ENCODE data around the gene RANBP1.

RANBP1 gene

DNA sequence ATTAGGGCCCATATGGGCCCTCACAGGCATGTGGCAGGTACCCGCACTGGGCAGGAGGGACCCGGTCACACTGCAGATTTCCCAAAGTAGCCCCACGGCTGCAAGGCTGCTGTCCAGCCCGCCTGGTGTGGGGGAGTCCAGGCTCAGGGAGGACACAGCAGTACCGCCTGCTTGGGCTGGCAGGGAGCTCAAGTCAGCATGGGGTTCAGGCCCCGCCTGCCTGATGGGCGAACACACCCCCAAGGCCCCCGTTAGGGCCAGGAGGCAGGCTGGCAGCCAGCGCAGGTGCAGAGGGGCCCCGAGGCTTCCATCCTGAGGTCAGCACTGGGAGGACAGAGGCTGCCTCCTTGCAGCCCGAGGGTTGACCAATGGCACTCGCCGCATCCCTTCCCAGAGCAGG lies 21.2 kb downstream of the RANBP1 start:
- TF ChIP-seq EZH2phosphoT487 (IDR thresholded peaks at IDR 0.05; ENCODE audit: borderline replicate concordance) (no peak), CTCF (conservative IDR thresholded peaks at IDR 0.05; ENCODE audit: low read length) (no peak)

DNA sequence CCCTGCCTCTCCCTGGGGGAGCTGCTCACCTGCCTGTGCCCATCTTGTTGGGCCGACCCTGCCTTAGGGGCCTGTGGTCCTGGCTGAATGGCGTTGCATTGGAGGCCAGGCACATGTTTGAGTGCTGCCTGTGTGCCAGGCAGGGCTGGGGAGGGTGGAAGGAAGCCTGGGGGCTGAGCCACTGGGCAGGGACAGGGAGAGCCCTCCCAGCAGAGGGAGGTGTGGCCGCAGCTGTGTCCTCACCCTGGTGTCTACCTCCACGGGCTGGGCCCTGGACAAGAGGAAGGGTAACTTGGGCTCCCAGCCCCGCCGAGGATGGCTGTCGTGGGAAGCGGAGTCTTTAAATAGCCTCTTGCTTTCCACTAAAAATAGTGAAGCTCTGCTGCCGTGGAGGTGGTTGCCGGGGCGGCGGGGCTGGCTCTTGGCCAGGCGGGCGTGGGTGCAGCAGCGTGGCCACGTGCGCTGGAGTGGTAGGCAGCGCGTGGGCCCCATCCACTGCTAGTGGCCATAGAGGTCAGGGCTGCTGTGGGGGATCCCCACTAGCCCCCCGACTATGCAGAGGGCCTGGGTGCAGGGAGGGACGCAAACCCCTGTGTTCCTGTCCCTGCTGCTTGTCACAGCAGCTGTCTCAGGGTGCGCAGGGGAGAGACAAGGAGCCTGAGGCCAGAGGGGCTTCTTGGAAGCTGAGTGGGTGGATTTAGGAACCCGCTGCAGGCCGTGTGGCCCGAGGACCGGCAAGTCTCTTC lies 21.9 kb downstream of the RANBP1 start:
- Histone ChIP-seq H3K4me1 (ENCODE audit: insufficient read depth, low read length, poor library complexity, severe bottlenecking) (peaks cover 16% of the 10 kb centered on the region), H3F3A (ENCODE audit: low read depth) (no peaks in the 10 kb centered on the region), H3K4me2 (ENCODE audit: low read depth, low read length, poor library complexity, severe bottlenecking) (no peak overlapping the region), H2AFZ (ENCODE audit: low read length) (no peak overlapping the region), H3K79me2 (ENCODE audit: insufficient read depth, low read length) (peaks cover 36% of the 10 kb centered on the region; the same call in 1 of the 2 replicates), H3K4me3 (ENCODE audit: low read length, poor library complexity, severe bottlenecking) (no peak overlapping the region), H3K9me3 (ENCODE audit: insufficient read depth, low read depth, low read length) (no peaks in the 10 kb centered on the region), H3K27me3 (ENCODE audit: insufficient read depth, low read length, poor library complexity, severe bottlenecking) (no peaks in the 10 kb centered on the region), H3K9me2 (replicated peaks; ENCODE audit: low read depth, low read length) (no peaks in the 10 kb centered on the region), H3K36me3 (ENCODE audit: insufficient read depth, low read length) (no peaks in the 10 kb centered on the region; the same call in 1 of the 2 replicates), H4K20me1 (ENCODE audit: insufficient read depth, low read length, poor library complexity, severe bottlenecking) (peaks cover 8% of the 10 kb centered on the region), H3K9ac (ENCODE audit: low read depth, low read length, poor library complexity, severe bottlenecking) (no peak overlapping the region)
- TF ChIP-seq EZH2phosphoT487 (IDR thresholded peaks at IDR 0.05; ENCODE audit: borderline replicate concordance) = no peak
- TF ChIP-seq CTCF (conservative IDR thresholded peaks at IDR 0.05; ENCODE audit: low read length) = no peak

More for the DNA sequence above, 21.2 kb downstream of the RANBP1 start:
- peaks cover 23% of the 10 kb centered on the region for H3K4me1 ChIP-seq (ENCODE audit: insufficient read depth, low read length, poor library complexity, severe bottlenecking)
- H3K4me2 ChIP-seq (ENCODE audit: low read depth, low read length, poor library complexity, severe bottlenecking) = no peak overlapping the region
- H3K36me3 ChIP-seq (ENCODE audit: insufficient read depth, low read length) = no peaks in the 10 kb centered on the region; the same call in 1 of the 2 replicates
- H3K4me3 ChIP-seq (ENCODE audit: low read length, poor library complexity, severe bottlenecking) = no peak overlapping the region
- H3K9me2 ChIP-seq (replicated peaks; ENCODE audit: low read depth, low read length) = no peaks in the 10 kb centered on the region
- no peaks in the 10 kb centered on the region for H3K27me3 ChIP-seq (ENCODE audit: insufficient read depth, low read length, poor library complexity, severe bottlenecking)
- no peaks in the 10 kb centered on the region for H3F3A ChIP-seq (ENCODE audit: low read depth)
- H3K9me3 ChIP-seq (ENCODE audit: insufficient read depth, low read depth, low read length) = no peaks in the 10 kb centered on the region
- H3K9ac ChIP-seq (ENCODE audit: low read depth, low read length, poor library complexity, severe bottlenecking) = no peak overlapping the region
- H3K79me2 ChIP-seq (ENCODE audit: insufficient read depth, low read length) = peaks cover 44% of the 10 kb centered on the region; the same call in 1 of the 2 replicates
- no peak overlapping the region for H2AFZ ChIP-seq (ENCODE audit: low read length)
- peaks cover 16% of the 10 kb centered on the region for H4K20me1 ChIP-seq (ENCODE audit: insufficient read depth, low read length, poor library complexity, severe bottlenecking)

GRCh38 chr22:20138417-20138738 lies 22.5 kb downstream of the RANBP1 start:
- Histone ChIP-seq H4K20me1 (ENCODE audit: insufficient read depth, low read length, poor library complexity, severe bottlenecking) (peaks cover 5% of the 10 kb centered on the region), H3K4me1 (ENCODE audit: insufficient read depth, low read length, poor library complexity, severe bottlenecking) (peaks cover 11% of the 10 kb centered on the region), H3K36me3 (ENCODE audit: insufficient read depth, low read length) (no peaks in the 10 kb centered on the region; the same call in 1 of the 2 replicates), H3K4me2 (ENCODE audit: low read depth, low read length, poor library complexity, severe bottlenecking) (no peak overlapping the region), H3K9me2 (replicated peaks; ENCODE audit: low read depth, low read length) (no peaks in the 10 kb centered on the region), H2AFZ (ENCODE audit: low read length) (no peak overlapping the region), H3K9ac (ENCODE audit: low read depth, low read length, poor library complexity, severe bottlenecking) (no peak overlapping the region), H3F3A (ENCODE audit: low read depth) (no peaks in the 10 kb centered on the region), H3K79me2 (ENCODE audit: insufficient read depth, low read length) (peaks cover 33% of the 10 kb centered on the region; the same call in 1 of the 2 replicates), H3K4me3 (ENCODE audit: low read length, poor library complexity, severe bottlenecking) (no peak overlapping the region), H3K9me3 (ENCODE audit: insufficient read depth, low read depth, low read length) (no peaks in the 10 kb centered on the region), H3K27me3 (ENCODE audit: insufficient read depth, low read length, poor library complexity, severe bottlenecking) (no peaks in the 10 kb centered on the region)
- no peak for TF ChIP-seq EZH2phosphoT487 (IDR thresholded peaks at IDR 0.05; ENCODE audit: borderline replicate concordance)
- no peak for TF ChIP-seq CTCF (conservative IDR thresholded peaks at IDR 0.05; ENCODE audit: low read length)
